ENCODE data around the gene SLC4A5. TPM values are rescaled to one million over a fixed set of nuclear protein-coding genes. Genes with fewer than 3 reads are reported as not detected.

Gene SLC4A5
- total and polyA plus RNA-seq, 2 of the 8 experiments (the other 6 are each of a cell fraction or from before 2014, with no cell fraction given), result 0.42 to 0.52 TPM

GRCh38 chr2:74178211-74179062 is 164.8 kb downstream of the SLC4A5 start, which contains the start of gene MOB1A:
Gene MOB1A, minus strand, starts transcription at chr2:74178879. Its CDS starts 205 bp downstream, at chr2:74178674.
- Histone ChIP-seq H2BK5ac (ENCODE audit: low read depth, low read length) (peak within 1 kb of the TSS; percentile 21), H3K4me3 (ENCODE audit: extremely low read depth in 1 of 4, insufficient read depth in 2 of 4, low read depth in 3 of 4, low read length in 4 of 4) (peak within 1 kb of the TSS; percentile 86 to 94 (median 90)), H4K8ac (ENCODE audit: extremely low read depth, insufficient read depth, low read length) (peak within 1 kb of the TSS; percentile 81), H3K18ac (ENCODE audit: extremely low read depth, low read length) (no peak within 1 kb of the TSS), H3K4me2 (ENCODE audit: insufficient read depth in 1 of 2, low read depth in 2 of 2, low read length in 2 of 2) (peak within 1 kb of the TSS; percentile 60 to 71), H3K56ac (replicated peaks; ENCODE audit: insufficient read length, low read depth, low read length) (no peak within 1 kb of the TSS), H2BK15ac (ENCODE audit: low read length) (no peak within 1 kb of the TSS), H4K91ac (replicated peaks; ENCODE audit: insufficient read length, low read length) (no peak within 1 kb of the TSS), H3K9me3 (ENCODE audit: insufficient read depth in 2 of 2, low read depth in 1 of 2, low read length in 1 of 2) (peaks cover 0 to 2% of the 10 kb centered on the region in 2 experiments; a peak in 1 of 4 replicates), H3K23me2 (ENCODE audit: low read depth, low read length) (no peaks in the 10 kb centered on the region; the same call in 1 of the 2 replicates), H3K27ac (ENCODE audit: low read depth, low read length) (peak within 1 kb of the TSS; percentile 84), H3K79me1 (ENCODE audit: low read depth, low read length) (0 out of 2 replicates have a peak, but pooled peaks cover 2% of the 10 kb centered on the region), H3K23ac (ENCODE audit: insufficient read length) (no peak within 1 kb of the TSS), H2BK12ac (ENCODE audit: low read depth, low read length) (no peak within 1 kb of the TSS), H3K4ac (replicated peaks; ENCODE audit: insufficient read length, low read depth, low read length) (no peak within 1 kb of the TSS), H3K79me2 (ENCODE audit: control insufficient read depth in 1 of 2, insufficient read depth in 2 of 2, low read length in 2 of 2) (peaks cover 13 to 44% of the 10 kb centered on the region in 2 experiments), H2AFZ (ENCODE audit: low read length) (no peak within 1 kb of the TSS), H3K36me3 (ENCODE audit: control insufficient read depth in 2 of 4, insufficient read depth in 4 of 4, low read length in 3 of 4) (peaks cover 0 to 4% (median 1%) of the 10 kb centered on the region in 4 experiments; a peak in 2 of 8 replicates), H2AK5ac (ENCODE audit: low read depth, low read length) (no peak within 1 kb of the TSS), H3K4me1 (replicated peaks in 1 of 4; ENCODE audit: control insufficient read depth in 3 of 4, insufficient read depth in 4 of 4, low read length in 3 of 4) (peaks cover 0 to 5% (median 2%) of the 10 kb centered on the region in 4 experiments; a peak in 3 of 7 replicates), H3K9ac (replicated peaks in 1 of 4; ENCODE audit: extremely low read depth in 1 of 4, low read depth in 3 of 4, low read length in 3 of 4) (peak within 1 kb of the TSS; percentile 88 to 96 (median 92)), H4K20me1 (replicated peaks in 1 of 2; ENCODE audit: control insufficient read depth in 1 of 2, insufficient read depth in 2 of 2, low read length in 2 of 2) (peaks cover 0 to 5% of the 10 kb centered on the region in 2 experiments), H3K14ac (ENCODE audit: insufficient read length) (no peak within 1 kb of the TSS), H2BK20ac (ENCODE audit: low read length) (no peak within 1 kb of the TSS), H2BK120ac (replicated peaks; ENCODE audit: low read depth, low read length) (no peak within 1 kb of the TSS), H3K27me3 (replicated peaks in 1 of 4; ENCODE audit: control insufficient read depth in 3 of 4, extremely low read depth in 1 of 4, insufficient read depth in 3 of 4, low read length in 3 of 4) (no peaks in the 10 kb centered on the region), H4K5ac (ENCODE audit: insufficient read length, low read depth, low read length) (peak within 1 kb of the TSS; percentile 50)
- POLR2A ChIA-PET (ENCODE audit: partially characterized antibody), result interaction anchor here (0.6 to 72.1 kb wide), 15 partner anchors 0 to 350 kb away, joined by 3 to 2699 read pairs (median 4); partner anchors contain the start of genes BOLA3, MOB1A, MTHFD2 and STAMBP
- WGBS, 2 experiments (ENCODE audit: extremely low coverage in 1 of 2, insufficient coverage in 1 of 2, insufficient read length in 1 of 2, insufficient replicate concordance in 2 of 2, low coverage in 1 of 2, low lambda C conversion rate in 2 of 2, missing lambda C conversion rate in 1 of 2), result 1% methylated on average over 72 of the region's 84 CpGs; no CpG with 5 or more reads in 1 of the 2 experiments
- DNase-seq (ENCODE audit: low read depth in 1 of 2, low spot score in 2 of 2) (peak; percentile 96), FAIRE-seq (peak; percentile 52)
- CTCF ChIA-PET (ENCODE audit: partially characterized antibody), result interaction anchor here (0.6 to 3.6 kb wide), 16 partner anchors 10 to 556 kb away, joined by 3 to 21 read pairs (median 4); partner anchors contain the start of genes BOLA3 and MTHFD2
- TF ChIP-seq POLR2A (IDR thresholded peaks at IDR 0.05; ENCODE audit: control extremely low read depth in 1 of 2, low read depth in 2 of 2, low read length in 2 of 2), result peak; percentile 92 to 95
- no peak for TF ChIP-seq BACH1 (IDR thresholded peaks at IDR 0.05; ENCODE audit: low read length)
- peak; percentile 95 for TF ChIP-seq PHF8 (conservative IDR thresholded peaks at IDR 0.05; ENCODE audit: low read depth, low read length)
- peak; percentile 91 for TF ChIP-seq TBP (IDR thresholded peaks at IDR 0.05; ENCODE audit: low read depth, low read length)
- peak; percentile 55; the same call in 1 of the 2 replicates for TF ChIP-seq EGR1 (IDR thresholded peaks at IDR 0.05; ENCODE audit: borderline replicate concordance, low read depth, low read length)
- TF ChIP-seq SIN3A (conservative IDR thresholded peaks at IDR 0.05 in 1 of 2, IDR thresholded peaks at IDR 0.05 in 1 of 2; ENCODE audit: low read depth in 1 of 2, low read length in 2 of 2), result peak; percentile 2 to 25; a peak in 1 of 4 replicates
- TF ChIP-seq RBBP5 (IDR thresholded peaks at IDR 0.05; ENCODE audit: borderline replicate concordance, low read depth, low read length), result peak; percentile 45; the same call in 1 of the 2 replicates
- peak; percentile 96 for TF ChIP-seq TAF1 (IDR thresholded peaks at IDR 0.05; ENCODE audit: low read depth, low read length)
- TF ChIP-seq HDAC6 (IDR thresholded peaks at IDR 0.05; ENCODE audit: low read depth, low read length), result no peak
- no peak for TF ChIP-seq KDM5A (IDR thresholded peaks at IDR 0.05; ENCODE audit: low read length)
- TF ChIP-seq CHD2 (IDR thresholded peaks at IDR 0.05; ENCODE audit: low read length), result peak; percentile 95

Data from H1 (cell line).